ENCODE measurements around the gene HSPA12B.

HSPA12B gene

GRCh38 chr20:3758566-3758965 is 26.1 kb downstream of the HSPA12B start:
- no peak overlapping the region for H3K4me3 ChIP-seq (ENCODE audit: low read depth, low read length)

DNA sequence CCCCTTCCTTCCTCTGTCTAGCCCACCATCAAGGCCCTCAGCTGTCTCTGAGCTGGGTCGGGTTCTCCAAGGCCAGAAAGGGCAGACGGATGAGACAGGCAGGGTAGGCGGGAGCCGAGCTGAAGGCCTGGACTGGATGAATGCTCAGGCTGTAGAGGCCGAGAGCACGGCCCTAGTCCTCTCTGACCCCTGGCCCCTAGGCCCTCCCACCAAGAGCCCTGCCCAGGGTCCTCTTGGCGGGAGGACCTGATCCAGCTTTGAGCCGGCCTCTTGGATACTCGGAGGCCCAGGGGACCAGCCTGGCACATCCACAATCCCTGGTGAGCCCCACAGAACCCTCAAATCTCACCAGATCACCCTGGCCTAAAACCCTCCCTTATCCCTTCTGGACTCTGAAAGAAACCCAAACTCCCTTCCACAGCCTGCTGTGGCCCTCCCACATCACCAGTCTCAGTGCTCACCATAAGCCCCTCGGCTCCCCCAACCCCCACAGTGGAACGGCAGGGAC is 26.9 kb downstream of the HSPA12B start:
- no peak overlapping the region for H3K4me3 ChIP-seq (ENCODE audit: low read depth, low read length)
- no peak for DNase-seq (ENCODE audit: low read depth)
- TF ChIP-seq, protein P1, sequence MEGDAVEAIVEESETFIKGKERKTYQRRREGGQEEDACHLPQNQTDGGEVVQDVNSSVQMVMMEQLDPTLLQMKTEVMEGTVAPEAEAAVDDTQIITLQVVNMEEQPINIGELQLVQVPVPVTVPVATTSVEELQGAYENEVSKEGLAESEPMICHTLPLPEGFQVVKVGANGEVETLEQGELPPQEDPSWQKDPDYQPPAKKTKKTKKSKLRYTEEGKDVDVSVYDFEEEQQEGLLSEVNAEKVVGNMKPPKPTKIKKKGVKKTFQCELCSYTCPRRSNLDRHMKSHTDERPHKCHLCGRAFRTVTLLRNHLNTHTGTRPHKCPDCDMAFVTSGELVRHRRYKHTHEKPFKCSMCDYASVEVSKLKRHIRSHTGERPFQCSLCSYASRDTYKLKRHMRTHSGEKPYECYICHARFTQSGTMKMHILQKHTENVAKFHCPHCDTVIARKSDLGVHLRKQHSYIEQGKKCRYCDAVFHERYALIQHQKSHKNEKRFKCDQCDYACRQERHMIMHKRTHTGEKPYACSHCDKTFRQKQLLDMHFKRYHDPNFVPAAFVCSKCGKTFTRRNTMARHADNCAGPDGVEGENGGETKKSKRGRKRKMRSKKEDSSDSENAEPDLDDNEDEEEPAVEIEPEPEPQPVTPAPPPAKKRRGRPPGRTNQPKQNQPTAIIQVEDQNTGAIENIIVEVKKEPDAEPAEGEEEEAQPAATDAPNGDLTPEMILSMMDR (IDR thresholded peaks at IDR 0.05; ENCODE audit: control insufficient read depth, extremely low read depth, insufficient read depth), result no peak

More at GRCh38 chr20:3758566-3758965, 26.1 kb downstream of the HSPA12B start:
- TF ChIP-seq, protein P1 (IDR thresholded peaks at IDR 0.05; ENCODE audit: control insufficient read depth, extremely low read depth, insufficient read depth), result no peak
- no peak for DNase-seq (ENCODE audit: low read depth)

GRCh38 chr20:3759884-3760283 is 27.4 kb downstream of the HSPA12B start:
- H3K4me3 ChIP-seq (ENCODE audit: low read depth, low read length), result no peak overlapping the region
- no peak for DNase-seq (ENCODE audit: low read depth)
- TF ChIP-seq, protein P1 (IDR thresholded peaks at IDR 0.05; ENCODE audit: control insufficient read depth, extremely low read depth, insufficient read depth), result no peak

- TF ChIP-seq, protein P1 (IDR thresholded peaks at IDR 0.05; ENCODE audit: control insufficient read depth, extremely low read depth, insufficient read depth), result no peak
- DNase-seq (ENCODE audit: low read depth), result no peak
- H3K4me3 ChIP-seq (ENCODE audit: low read depth, low read length), result no peak overlapping the region
Measured at GRCh38 chr20:3760655-3761348, 28.3 kb downstream of the HSPA12B start.

GRCh38 chr20:3763671-3764601 is 31.5 kb downstream of the HSPA12B start:
- TF ChIP-seq, protein P1 (IDR thresholded peaks at IDR 0.05; ENCODE audit: control insufficient read depth, extremely low read depth, insufficient read depth), result no peak
- DNase-seq (ENCODE audit: low read depth), result no peak
- H3K4me3 ChIP-seq (ENCODE audit: low read depth, low read length), result no peak overlapping the region

DNA sequence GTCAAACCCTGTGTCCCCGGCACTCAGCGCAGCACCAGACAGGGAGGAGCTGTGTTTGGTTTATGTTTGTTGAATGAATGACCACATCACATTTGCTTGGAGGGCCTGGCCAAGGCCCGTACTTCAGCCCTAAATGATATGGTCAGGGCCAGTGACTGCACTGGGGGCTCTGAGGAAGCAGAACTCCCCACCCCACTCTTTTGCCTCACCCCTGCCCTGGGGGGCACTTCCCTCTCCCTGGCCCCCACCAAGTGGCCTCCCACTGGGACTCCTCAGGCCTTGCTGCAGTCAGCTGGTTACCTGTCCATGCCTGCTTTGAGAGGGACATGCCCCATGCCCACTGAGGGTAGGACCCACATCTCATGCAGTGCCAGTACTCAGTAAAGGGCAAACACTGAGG is 32.2 kb downstream of the HSPA12B start:
- TF ChIP-seq, protein P1 (IDR thresholded peaks at IDR 0.05; ENCODE audit: control insufficient read depth, extremely low read depth, insufficient read depth), result no peak
- DNase-seq (ENCODE audit: low read depth), result no peak
- no peak overlapping the region for H3K4me3 ChIP-seq (ENCODE audit: low read depth, low read length)
